Activated naive CD8-positive, alpha-beta T cell treated with anti-CD3 and anti-CD28 coated beads, Interleukin-2, amount 50 U/mL, for 24 hours (primary cell): ENCODE data around the gene DDI2.
"Not testable (repeated sequence)": the region's sequence is repeated elsewhere in the genome, so short reads cannot be mapped to it uniquely, and the experiment has no call there.

Source experiments
- ATAC-seq: fragments of 150-1000 bp; cut with Tn5 transposase; one replicate; pipeline ENCODE4 v1.10.0; 2021
- DNase-seq: peaks from one replicate; pipeline ENCODE4 v3.0.0; 2021
- H3K27ac Mint-ChIP-seq: one replicate; pipeline ENCODE4 v1.8.0; 2021; ENCODE audit warnings: mild to moderate bottlenecking, mixed read lengths
- H3K27me3 Mint-ChIP-seq: one replicate; pipeline ENCODE4 v1.8.0; 2021; ENCODE audit warnings: mixed read lengths
- H3K36me3 Mint-ChIP-seq: one replicate; pipeline ENCODE4 v1.8.0; 2021; ENCODE audit warnings: low read depth, mixed read lengths
- H3K4me1 Mint-ChIP-seq: one replicate; pipeline ENCODE4 v1.8.0; 2021; ENCODE audit warnings: mixed read lengths
- H3K4me3 Mint-ChIP-seq: one replicate; pipeline ENCODE4 v1.8.0; 2021; ENCODE audit warnings: mild to moderate bottlenecking, moderate library complexity, mixed read lengths
- H3K9me3 Mint-ChIP-seq: one replicate; pipeline ENCODE4 v1.8.0; 2021; ENCODE audit warnings: mixed read lengths

The DDI2 gene

GRCh38 chr1:15687446-15687845 lies 70.2 kb downstream of the DDI2 start:
- H3K4me1 Mint-ChIP-seq = peaks cover 36% of the 10 kb centered on the region
- no peak overlapping the region for H3K27ac Mint-ChIP-seq
- H3K36me3 Mint-ChIP-seq = peaks cover 14% of the 10 kb centered on the region
- H3K27me3 Mint-ChIP-seq = no peaks in the 10 kb centered on the region
- ATAC-seq (no peak), DNase-seq (no peak)
- H3K9me3 Mint-ChIP-seq = no peaks in the 10 kb centered on the region
- no peak overlapping the region for H3K4me3 Mint-ChIP-seq

- ATAC-seq (no peak), DNase-seq (no peak)
- Mint-ChIP-seq H3K27me3 (no peaks in the 10 kb centered on the region), H3K27ac (no peak overlapping the region), H3K9me3 (no peaks in the 10 kb centered on the region), H3K36me3 (peaks cover 17% of the 10 kb centered on the region), H3K4me3 (no peak overlapping the region), H3K4me1 (peaks cover 37% of the 10 kb centered on the region)
These were observed 73.1 kb downstream of the DDI2 start for GRCh38 chr1:15690317-15690716.

- Mint-ChIP-seq H3K27me3 (no peaks in the 10 kb centered on the region), H3K4me3 (no peak overlapping the region), H3K36me3 (peaks cover 17% of the 10 kb centered on the region), H3K4me1 (peaks cover 32% of the 10 kb centered on the region), H3K27ac (no peak overlapping the region), H3K9me3 (no peaks in the 10 kb centered on the region)
- DNase-seq (no peak), ATAC-seq (no peak)
These were observed 74.3 kb downstream of the DDI2 start for GRCh38 chr1:15691434-15692032.

GRCh38 chr1:15692121-15692682 lies 74.9 kb downstream of the DDI2 start:
- Mint-ChIP-seq H3K27ac (peak overlapping the region; percentile 55), H3K9me3 (no peaks in the 10 kb centered on the region), H3K36me3 (peaks cover 16% of the 10 kb centered on the region), H3K4me1 (peaks cover 36% of the 10 kb centered on the region), H3K27me3 (no peaks in the 10 kb centered on the region), H3K4me3 (no peak overlapping the region)
- no peak for DNase-seq
- ATAC-seq = no peak

- H3K9me3 Mint-ChIP-seq = no peaks in the 10 kb centered on the region
- H3K27me3 Mint-ChIP-seq = no peaks in the 10 kb centered on the region
- H3K27ac Mint-ChIP-seq = peak overlapping the region; percentile 31
- peaks cover 36% of the 10 kb centered on the region for H3K4me1 Mint-ChIP-seq
- no peak overlapping the region for H3K4me3 Mint-ChIP-seq
- DNase-seq = no peak
- no peak for ATAC-seq
- H3K36me3 Mint-ChIP-seq = peaks cover 7% of the 10 kb centered on the region
These were observed 76.1 kb downstream of the DDI2 start for GRCh38 chr1:15693371-15693770.

GRCh38 chr1:15696956-15697521 lies 79.8 kb downstream of the DDI2 start:
- H3K9me3 Mint-ChIP-seq = no peaks in the 10 kb centered on the region
- peak; percentile 28 for DNase-seq
- H3K4me3 Mint-ChIP-seq = peak overlapping the region; percentile 70
- peaks cover 41% of the 10 kb centered on the region for H3K4me1 Mint-ChIP-seq
- peak overlapping the region; percentile 92 for H3K27ac Mint-ChIP-seq
- no peaks in the 10 kb centered on the region for H3K27me3 Mint-ChIP-seq
- peak; percentile 86 for ATAC-seq
- peaks cover 6% of the 10 kb centered on the region for H3K36me3 Mint-ChIP-seq

GRCh38 chr1:15698201-15698600 lies 80.9 kb downstream of the DDI2 start:
- Mint-ChIP-seq H3K9me3 (no peaks in the 10 kb centered on the region), H3K4me1 (peaks cover 36% of the 10 kb centered on the region), H3K4me3 (no peak overlapping the region), H3K27ac (no peak overlapping the region), H3K27me3 (no peaks in the 10 kb centered on the region), H3K36me3 (peaks cover 6% of the 10 kb centered on the region)
- ATAC-seq = no peak
- no peak for DNase-seq

- not testable (repeated sequence) for H3K9me3 Mint-ChIP-seq, H3K36me3 Mint-ChIP-seq, H3K27me3 Mint-ChIP-seq, ATAC-seq, H3K4me3 Mint-ChIP-seq, H3K27ac Mint-ChIP-seq, DNase-seq
- peaks cover 35% of the 10 kb centered on the region for H3K4me1 Mint-ChIP-seq
These were observed 82.1 kb downstream of the DDI2 start for GRCh38 chr1:15699321-15699720.

- no peak overlapping the region for H3K27ac Mint-ChIP-seq
- DNase-seq = no peak
- H3K4me1 Mint-ChIP-seq = peaks cover 29% of the 10 kb centered on the region
- H3K36me3 Mint-ChIP-seq = peaks cover 7% of the 10 kb centered on the region
- ATAC-seq = no peak
- H3K27me3 Mint-ChIP-seq = no peaks in the 10 kb centered on the region
- H3K9me3 Mint-ChIP-seq = no peaks in the 10 kb centered on the region
- no peak overlapping the region for H3K4me3 Mint-ChIP-seq
These were observed 83.2 kb downstream of the DDI2 start for GRCh38 chr1:15700508-15700907.

GRCh38 chr1:15701784-15702183 lies 84.5 kb downstream of the DDI2 start:
- Mint-ChIP-seq H3K36me3 (peaks cover 12% of the 10 kb centered on the region), H3K27me3 (no peaks in the 10 kb centered on the region), H3K4me1 (peaks cover 24% of the 10 kb centered on the region), H3K9me3 (no peaks in the 10 kb centered on the region), H3K4me3 (no peak overlapping the region), H3K27ac (no peak overlapping the region)
- DNase-seq (no peak), ATAC-seq (no peak)

GRCh38 chr1:15702722-15703550 lies 85.7 kb downstream of the DDI2 start:
- H3K36me3 Mint-ChIP-seq = peaks cover 12% of the 10 kb centered on the region
- H3K27me3 Mint-ChIP-seq = no peaks in the 10 kb centered on the region
- DNase-seq (no peak), ATAC-seq (peak; percentile 20)
- H3K4me1 Mint-ChIP-seq = peaks cover 15% of the 10 kb centered on the region
- H3K4me3 Mint-ChIP-seq = no peak overlapping the region
- no peaks in the 10 kb centered on the region for H3K9me3 Mint-ChIP-seq
- no peak overlapping the region for H3K27ac Mint-ChIP-seq

GRCh38 chr1:15703562-15703961 lies 86.3 kb downstream of the DDI2 start:
- no peaks in the 10 kb centered on the region for H3K9me3 Mint-ChIP-seq
- H3K27ac Mint-ChIP-seq = no peak overlapping the region
- DNase-seq (no peak), ATAC-seq (no peak)
- H3K27me3 Mint-ChIP-seq = no peaks in the 10 kb centered on the region
- peaks cover 11% of the 10 kb centered on the region for H3K4me1 Mint-ChIP-seq
- no peak overlapping the region for H3K4me3 Mint-ChIP-seq
- peaks cover 12% of the 10 kb centered on the region for H3K36me3 Mint-ChIP-seq

GRCh38 chr1:15704526-15705183 lies 87.4 kb downstream of the DDI2 start:
- H3K27me3 Mint-ChIP-seq = no peaks in the 10 kb centered on the region
- no peak for DNase-seq
- H3K36me3 Mint-ChIP-seq = peaks cover 12% of the 10 kb centered on the region
- no peak overlapping the region for H3K4me3 Mint-ChIP-seq
- H3K27ac Mint-ChIP-seq = no peak overlapping the region
- no peaks in the 10 kb centered on the region for H3K9me3 Mint-ChIP-seq
- ATAC-seq = no peak
- peaks cover 9% of the 10 kb centered on the region for H3K4me1 Mint-ChIP-seq

GRCh38 chr1:15705184-15705566 lies 87.9 kb downstream of the DDI2 start:
- peaks cover 12% of the 10 kb centered on the region for H3K36me3 Mint-ChIP-seq
- DNase-seq (no peak), ATAC-seq (no peak)
- no peaks in the 10 kb centered on the region for H3K9me3 Mint-ChIP-seq
- H3K27ac Mint-ChIP-seq = no peak overlapping the region
- no peaks in the 10 kb centered on the region for H3K27me3 Mint-ChIP-seq
- H3K4me1 Mint-ChIP-seq = peaks cover 9% of the 10 kb centered on the region
- H3K4me3 Mint-ChIP-seq = no peak overlapping the region
